Measurements from ENCODE around the gene MRNIP.

Gene MRNIP

DNA sequence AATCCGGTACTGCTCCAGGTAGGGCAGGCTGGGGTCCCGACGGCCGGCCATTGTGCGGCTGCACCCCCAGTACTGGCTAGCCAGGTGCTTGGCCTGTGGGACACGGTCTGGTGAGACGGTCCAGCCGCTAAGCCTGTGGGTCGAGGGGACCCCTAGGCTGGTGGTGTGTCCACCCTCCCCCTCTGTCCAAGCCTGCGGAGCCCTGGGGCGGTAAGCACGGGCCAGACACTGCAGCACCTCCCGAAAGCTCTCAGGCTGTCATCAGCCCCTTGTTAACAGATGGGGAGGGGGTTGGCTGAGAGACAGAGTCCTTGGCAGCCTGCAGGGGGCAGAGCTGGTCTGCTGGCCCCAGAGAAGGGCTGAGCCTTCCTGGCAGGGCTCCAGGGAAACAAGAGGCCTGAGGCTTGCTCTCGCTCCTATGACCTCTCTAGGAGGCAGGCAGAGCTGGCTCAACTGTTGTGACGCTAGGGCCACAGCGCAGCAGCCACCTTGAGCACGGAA, 11.8 kb upstream of the MRNIP start:
- peak; percentile 69 to 81 for DNase-seq

DNA sequence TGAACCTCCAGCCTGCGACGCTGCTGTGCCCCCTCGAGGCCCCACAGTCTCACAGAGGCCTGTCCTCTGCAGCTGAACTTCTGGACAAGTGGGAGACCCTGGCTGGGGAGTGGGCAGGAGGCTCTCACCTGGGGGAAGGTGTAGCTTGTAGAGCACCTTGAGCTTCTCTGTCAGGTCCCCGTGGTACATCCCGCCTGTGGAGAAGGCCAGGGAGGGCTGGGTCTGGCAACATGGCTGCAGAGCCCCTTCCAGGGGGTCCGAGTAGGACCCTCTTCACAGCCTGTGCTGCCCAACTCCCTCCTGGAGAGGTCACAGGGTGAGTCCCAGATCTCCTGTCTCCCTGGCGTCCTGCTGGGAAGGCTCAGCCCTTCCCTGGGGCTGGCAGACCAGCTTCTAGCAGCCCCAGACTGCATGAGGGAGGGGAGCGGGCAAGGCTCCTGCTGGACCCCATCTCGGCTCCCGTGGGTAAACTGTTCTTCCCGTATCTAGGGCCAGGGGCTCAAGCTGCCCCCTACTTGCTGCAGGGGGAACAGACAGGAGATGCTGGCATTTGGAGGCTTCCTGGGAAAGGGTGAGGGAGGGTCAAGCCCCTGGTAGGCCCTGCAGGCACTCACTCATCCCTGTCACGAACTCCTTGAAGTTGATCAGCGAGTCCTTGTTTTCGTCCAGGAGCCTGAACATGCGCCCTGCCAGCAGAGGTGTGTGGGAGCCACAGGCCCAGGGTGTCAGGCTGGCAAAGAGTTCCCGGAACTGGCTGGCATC, 11.2 kb upstream of the MRNIP start:
- no peak for DNase-seq

DNA sequence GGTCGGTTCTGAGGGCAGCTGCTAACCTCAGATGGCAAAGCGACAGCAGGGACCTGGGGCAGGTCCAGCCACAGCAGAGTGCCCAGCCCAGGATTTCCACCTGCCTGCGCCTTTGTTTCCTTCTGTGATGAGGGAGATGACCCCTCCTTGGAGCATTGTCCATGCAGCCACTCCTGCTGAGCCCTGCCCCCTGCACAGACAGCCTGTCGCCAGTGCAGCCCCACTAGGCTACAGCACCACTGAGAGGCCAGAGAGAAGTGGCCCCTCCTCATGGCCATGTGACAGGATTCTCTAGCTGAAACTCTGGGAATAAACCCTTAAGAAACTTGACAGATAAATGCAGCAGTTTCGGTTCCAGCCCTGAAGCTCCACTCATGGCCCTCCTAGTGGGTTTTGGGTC, 10.5 kb upstream of the MRNIP start:
- DNase-seq: no peak

DNA sequence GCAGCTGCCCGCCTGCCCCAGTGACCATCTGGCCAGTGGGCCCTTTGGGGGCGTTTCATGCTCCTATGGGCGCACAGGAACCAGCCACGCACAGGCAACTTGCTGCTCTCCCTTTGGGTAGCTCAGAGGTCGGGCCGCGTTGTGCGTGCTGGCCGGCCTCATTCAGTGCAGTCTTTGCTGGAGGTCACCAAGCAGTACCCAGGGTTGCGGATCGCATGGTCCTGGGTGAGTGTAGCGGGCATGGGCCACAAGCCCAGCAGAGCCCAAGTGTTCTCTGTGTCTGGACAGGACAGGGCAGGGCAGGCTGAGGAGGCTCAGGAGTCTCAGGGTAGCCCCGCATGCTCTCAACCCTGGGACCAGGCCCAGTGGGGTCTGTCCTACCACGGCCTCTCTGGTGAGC, 9.9 kb upstream of the MRNIP start:
- no peak for DNase-seq

DNA sequence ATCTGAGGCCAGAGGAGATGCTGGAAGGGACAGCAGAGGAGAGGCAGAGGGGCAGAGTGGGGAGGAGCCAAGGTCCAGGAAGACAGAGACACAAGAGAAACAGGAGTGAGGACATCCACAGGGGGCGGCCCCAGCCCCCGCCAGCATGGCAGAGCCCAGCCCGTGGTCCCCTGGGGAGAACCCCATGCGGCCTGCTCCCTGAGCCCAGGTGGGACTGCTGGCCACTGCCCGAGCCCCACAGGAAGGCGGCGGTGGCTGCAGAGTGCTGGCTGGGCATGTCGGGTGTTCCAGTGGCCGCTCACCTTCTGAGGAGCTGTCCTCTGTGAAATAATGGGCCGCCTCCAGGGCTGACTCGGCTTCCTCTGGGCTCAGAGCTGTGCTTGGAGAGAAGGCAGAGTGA, 8.9 kb upstream of the MRNIP start:
- DNase-seq: no peak

DNA sequence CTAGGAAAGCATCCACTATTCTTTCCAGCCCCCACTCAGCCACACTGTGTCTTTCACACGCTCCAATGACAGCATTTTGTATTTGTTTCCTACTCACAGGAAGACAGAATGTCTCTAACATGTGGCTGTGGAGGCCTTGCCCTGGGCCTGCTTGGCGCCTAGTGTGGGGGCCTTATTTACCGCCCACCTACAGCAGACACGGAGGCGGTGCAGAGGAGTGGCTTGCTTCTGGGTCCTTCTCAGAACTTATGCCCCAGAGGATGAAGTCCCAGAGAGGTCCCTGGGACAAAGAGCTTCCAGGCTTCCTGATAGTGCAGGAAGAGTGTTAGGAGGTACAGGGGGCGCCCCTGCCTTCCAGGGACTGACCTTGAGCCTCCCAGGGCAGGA, 8.5 kb upstream of the MRNIP start:
- no peak for DNase-seq

DNA sequence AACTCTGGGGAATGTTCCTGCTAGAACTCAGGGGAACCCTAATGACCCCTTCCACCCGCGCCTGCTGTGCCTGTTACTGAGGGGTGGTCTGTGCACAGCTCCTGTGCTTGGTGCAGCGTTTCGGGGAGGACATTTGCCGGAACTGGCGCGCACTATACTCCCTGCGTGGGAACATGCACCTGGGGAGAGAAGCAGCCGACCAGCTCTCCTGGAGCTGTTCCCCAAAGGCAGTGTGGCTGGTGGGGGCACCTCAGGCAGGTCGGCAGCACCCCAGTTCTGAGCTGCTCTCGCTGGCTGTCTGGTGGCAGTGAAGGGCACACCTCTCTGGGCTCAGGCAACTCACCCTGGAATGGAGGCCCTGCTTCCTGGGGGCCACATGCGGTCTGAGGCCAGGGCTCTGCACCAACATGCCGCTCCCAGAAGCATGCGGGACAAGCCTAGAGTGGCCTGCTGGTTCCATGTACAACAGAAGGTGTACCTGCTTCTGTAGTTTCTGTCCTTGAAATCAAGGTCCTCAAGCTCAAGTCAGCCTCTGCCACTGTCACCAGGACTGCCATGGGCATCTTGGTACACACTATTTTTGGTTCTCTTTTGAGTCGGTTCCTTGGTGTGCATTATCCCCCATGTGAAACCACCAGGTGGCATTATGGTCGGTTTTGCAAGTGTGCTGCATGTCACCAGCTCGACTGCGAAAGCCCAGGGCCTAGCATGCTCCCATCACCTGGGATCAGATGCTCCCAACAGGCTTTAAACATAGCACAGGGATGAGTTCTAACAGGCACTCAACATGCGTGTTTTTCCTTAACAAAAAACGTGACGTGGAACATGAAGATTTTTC, 7.8 kb upstream of the MRNIP start:
- DNase-seq: no peak

DNA sequence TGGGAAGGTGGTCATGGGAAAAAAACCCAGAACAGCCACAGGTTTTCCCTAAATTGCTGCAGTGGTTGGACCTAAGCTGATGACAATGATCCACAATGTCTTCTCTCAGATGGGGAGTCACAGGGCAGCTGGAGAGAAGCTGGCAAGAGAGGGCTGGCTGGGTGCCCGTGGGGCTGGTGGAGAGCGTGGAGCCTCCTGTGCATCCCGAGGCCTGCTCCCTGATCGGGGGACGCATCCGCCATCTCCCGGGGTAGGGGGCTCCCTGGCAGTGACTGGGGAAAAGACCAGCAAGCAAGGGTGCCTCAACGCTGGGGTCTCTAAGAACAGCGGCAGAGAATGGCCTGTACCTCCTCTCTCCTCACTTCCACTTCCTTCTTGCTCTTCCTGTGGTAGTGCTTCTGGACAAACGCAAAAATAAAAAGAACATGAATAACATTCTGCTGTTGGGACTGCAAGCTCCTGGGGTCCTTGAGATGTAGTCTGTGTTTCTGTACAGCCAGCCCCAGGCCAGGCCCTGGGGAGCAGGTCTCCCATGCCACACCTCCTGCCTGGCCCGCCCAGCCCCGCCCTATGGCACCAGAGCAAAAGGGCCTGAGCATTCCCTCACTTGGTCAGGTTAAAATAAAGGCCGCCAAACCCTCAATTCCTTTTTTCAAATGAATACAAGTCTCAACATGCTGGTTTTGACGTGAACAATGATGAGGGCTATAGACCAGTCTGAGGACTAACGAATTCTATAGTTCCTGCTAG, 7.0 kb upstream of the MRNIP start:
- no peak for DNase-seq

DNA sequence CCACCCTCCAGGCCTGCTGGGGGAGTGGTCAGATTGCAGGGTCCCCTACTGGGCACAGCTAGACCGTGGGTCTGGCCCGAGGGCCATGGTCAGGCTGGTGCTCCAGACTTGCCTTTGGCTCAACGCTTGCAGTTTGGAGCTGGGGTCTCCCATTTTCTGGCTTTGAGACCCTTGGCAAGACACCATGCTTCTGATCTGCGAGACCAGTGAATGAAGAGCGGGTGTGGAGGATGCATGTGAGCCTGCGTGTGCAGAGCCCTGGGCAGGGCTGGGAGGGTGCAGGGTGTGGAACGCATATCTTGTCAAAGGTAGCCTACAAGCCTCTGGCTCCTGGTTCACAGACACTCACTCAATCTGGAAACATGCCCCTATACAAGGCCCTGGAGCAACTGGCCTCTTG, 6.1 kb upstream of the MRNIP start:
- DNase-seq: no peak

DNA sequence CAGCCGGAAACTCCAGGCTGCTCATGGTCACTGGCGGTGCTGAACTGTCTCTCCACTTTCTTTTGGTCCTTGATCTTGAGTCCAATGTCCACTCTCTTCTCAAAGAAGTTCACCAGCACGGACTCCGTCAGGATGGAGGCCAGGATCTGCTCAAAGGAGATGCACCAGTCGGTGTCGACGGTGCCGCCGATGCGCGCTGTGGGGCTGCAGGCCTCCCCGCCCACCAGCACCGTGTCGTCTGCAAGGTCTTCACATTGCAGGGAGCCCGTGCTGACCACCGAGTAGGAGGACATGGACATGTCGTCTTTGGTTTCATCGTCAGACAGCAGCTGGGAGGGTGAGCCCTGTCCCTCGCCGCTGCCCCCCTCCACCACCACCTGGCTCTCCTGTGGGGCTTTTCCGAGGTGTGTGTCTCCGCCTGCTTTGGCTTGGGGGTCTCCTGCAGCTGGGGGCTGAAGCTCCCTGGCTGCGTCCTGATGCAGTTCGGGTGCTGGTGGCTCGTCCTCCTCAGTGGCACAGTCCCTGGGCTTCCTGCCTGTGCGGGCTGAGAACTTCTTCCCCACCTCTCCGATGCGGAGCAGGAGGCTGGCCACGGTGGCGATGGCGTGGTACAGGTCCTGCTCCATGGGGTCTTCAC, 5.0 kb upstream of the MRNIP start:
- no peak for DNase-seq

DNA sequence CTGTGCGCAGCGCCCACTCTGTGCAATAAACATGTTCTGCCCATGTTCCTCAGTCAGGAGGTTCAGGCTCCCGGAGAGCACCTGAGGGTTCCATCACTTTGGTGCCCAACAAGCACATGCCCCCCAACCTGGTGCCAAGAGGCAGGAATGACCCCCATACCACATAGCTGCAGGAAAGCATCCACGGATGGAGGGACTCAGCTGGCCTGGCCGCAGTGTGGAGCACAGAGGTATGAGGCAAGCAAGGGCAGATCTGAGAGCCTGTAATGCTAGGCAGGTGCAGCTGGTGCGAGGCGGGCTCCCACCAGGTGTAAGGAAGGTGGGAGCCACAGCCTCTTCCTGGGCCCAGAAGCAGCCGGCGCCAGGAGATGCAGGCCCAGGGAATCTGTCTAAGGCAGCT, 4.3 kb upstream of the MRNIP start:
- DNase-seq: no peak

DNA sequence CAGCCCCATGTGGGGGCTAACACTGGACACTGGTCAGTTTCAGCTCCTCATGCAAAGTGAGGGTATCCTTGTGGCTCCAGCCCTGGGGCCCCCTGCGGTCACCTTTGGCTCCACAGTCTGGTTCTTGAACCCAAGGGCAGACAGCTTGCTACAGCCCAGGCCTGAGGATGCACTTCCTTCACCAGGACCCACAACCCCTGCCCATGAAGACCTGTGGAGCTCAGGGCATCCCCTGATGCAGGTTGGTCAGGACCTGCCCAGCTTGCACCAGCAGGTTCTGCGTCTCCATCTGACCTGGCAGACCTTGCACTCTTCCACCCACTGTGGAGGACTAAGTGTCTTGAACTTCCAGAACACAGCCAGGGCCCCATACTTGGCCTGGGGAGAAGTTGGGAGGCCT, 3.7 kb upstream of the MRNIP start:
- DNase-seq: no peak

DNA sequence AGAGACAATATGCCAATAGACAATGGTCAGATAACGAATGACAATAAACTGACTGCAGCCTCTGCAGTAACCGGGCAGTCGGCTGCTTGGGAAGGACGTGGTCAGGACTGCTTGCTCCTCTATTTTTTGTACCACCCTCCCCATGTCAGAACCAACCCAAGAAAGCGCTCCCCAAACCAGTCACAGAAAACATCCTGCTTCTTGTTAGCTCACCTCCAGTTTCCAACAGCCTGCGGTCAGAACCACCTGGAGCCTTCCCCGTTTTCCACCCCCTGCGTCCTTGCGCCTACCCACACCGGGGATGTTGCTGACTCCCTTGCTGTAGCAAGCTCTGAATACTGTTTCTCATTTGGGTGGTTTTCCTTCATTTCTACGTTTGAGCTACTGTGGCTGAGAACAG, 1.7 kb upstream of the MRNIP start:
- DNase-seq: no peak

DNA sequence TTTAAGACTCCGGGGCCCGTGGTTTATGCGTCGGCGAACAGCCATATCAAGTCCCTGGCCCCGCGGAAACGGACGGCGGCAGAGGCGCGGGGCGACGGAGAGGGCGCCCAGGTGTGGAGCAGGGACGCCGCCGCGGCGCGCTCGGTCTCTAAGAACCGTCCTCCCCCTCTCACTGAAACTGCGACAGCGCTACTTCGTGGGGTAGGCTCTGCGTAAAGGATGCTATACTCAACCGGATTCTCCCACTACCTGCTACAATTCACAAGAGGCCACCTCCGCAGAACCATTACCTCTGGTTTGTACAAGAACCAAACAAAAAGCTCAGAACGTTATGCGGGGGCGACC, 404 bp downstream of the MRNIP start:
- DNase-seq: peak in 1 of 2 experiments; percentile 60

DNA sequence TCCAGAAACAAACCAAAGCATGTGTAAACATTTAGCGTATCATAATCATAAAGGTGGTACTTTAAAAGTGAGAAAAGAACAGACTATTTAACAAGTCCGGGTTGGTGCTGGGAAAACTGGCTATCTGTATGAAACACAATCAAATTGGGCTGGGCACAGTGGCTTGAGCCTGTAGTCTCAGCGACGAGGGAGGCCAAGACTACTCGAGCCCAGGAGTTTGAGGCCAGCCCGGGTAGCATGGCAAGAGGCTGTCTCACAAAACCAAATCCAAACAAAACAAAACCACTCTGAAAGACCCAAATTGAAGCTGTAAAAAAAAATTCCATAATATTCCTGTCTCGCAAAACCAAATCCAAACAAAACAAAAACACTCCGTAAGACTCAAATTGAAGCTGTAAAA, 4.3 kb downstream of the MRNIP start:
- no peak for DNase-seq

DNA sequence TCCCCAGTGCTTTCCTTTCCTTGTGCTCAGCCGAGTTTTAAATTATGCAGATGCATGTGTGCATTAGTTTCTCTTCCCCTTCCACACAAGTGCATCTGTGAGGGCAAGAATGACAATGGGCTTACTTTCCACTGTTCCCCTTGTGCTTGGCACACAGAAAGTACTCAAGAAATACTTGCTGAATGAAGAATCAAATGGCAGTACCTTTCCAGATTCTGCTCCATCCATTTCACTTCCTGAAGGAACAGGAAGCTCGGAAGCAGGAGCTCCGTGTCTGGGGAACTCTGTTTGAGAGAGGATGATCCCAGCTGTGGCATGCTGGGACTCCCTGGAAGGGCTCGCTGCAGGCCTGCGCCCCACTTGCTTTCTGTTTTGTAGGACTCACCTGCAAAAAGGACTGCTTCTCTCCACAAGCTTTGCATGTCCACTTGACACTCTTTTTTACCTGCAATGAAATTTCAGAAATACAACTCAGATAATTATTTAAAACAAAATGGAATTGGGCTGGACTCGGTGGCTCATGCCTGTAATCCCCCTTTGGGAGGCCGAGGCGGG, 5.5 kb downstream of the MRNIP start:
- no peak for DNase-seq

DNA sequence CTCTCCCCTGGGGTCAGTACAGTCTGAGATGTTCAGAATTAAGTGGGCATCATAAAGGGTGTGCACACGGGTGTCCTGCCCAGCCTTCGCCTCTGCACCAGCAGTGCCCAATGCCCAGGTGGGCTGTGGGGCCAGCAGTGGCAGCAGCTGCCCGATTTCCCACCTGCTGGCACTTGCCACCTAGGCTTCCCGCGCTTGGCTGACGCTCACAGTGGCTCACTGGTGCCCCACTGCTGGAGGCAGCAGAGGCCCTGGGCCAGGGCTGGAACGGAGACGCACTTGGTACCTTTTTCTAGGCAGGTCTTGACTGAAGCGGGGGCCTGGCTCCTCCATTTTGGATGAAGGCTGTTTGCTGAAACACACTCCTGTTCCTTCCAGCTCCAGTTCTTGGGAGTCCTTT, 17.0 kb downstream of the MRNIP start:
- DNase-seq: no peak

DNA sequence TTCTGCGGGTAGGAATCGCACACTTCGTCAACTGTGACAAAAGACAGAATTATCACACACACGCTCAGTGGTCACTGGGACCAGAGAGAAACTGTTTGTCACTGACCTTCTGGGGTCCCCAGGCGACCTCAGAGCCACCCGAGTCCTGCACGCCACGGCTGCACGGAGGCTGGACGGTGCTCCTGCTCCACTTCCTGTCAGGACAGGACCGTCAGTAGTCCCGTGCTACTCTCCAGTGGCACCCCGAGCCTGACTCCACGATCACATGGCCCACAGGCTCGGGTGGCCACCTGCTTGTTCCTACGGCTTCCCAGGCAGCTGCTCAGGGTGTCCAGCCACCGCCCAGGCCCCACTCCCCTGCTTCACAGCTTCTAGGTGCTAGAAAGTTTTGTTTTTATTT, 17.9 kb downstream of the MRNIP start:
- DNase-seq: no peak

DNA sequence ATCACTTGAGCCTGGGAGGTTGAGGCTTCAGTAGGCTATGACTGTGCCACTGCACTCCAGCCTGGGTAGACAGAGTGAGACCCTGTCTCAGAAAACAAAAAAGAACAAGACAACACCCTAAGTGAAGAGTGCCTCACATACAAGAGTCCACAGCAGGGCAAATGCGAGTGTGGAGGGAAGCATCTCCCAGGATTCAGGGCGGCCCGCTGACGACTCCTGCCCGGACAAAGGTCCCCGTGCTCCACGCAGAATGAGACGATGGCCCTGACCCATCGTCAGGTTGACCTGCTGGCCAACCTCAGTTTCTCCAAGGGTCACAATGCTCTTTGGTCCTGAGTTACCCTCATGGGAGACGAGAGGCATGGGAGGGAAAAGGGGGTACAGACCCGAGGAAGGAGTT, 18.3 kb downstream of the MRNIP start:
- DNase-seq: no peak

DNA sequence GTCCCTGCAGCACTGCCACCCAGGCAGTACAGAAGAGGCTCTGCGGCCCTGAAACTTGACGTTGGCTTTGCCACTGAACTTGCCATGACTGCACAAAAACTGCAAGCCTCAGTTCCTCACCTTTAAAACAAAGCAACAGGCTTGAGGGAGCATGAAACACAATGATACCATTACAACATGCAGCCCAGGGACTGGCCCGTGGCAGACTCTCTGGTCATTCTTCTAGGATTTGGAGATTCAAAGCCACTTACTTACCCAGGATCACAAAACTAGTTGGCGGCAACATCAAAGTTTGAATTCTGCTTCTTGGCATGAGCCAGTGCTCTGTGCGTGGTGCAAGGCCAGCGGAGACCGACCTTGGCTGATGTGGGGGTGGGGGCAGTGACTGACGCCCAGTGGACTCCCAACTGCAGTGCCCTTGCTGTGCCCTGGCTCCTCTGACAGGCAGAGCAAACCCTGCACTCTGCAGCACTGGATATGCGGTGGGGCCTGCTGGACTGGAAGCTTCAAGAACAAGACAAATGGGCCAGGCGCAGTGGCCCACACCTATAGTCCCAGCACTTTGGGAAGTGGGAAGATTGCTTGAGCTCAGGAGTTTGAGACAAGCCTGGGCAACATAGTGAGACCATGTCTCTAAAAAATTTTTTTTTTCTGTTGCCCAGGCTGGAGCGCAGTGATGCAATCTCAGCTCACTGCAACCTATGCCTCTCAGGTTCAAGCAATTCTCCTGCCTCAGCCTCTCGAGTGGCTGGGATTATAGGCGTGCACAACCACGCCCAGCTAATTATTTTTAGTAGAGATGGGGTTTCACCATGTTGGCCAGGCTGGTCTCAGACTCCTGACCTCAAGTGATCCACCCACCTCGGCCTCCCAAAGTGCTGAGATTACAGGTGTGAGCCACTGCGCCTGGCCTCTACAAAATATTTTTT, 19.0 kb downstream of the MRNIP start:
- DNase-seq: no peak

DNA sequence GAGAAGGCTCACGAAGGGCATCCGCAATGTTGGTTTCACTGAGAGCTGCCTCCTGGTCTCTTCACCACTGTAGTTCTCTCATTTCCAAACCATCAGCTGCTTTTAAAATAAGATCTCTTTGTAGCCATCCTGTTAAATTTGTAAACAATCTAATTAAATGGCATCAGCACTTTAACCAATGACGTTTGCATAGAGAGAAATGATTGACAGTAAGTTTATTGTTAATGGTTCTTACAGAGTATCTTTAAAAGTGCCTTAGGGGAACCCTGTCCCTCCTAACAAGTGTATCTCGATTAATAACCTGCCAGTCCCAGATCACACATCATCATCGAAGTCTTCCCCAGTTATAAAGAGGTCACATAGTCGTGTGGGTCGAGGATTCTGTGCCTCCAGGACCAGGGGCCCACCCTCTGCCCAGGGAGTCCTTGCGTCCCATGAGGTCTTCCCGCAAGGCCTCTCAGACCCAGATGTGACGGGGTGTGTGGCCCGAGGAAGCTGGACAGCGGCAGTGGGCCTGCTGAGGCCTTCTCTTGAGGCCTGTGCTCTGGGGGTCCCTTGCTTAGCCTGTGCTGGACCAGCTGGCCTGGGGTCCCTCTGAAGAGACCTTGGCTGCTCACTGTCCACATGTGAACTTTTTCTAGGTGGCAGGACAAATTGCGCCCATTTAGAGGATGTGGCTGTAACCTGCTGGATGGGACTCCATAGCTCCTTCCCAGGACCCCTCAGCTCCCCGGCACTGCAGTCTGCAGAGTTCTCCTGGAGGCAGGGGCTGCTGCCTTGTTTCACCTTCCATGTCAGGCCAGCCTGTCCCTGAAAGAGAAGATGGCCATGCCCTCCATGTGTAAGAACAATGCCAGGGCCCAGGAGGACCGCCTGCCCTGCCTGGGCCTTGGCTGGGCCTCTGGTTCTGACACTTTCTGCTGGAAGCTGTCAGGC, 21.3 kb downstream of the MRNIP start:
- DNase-seq: no peak

Data from SHP77 (cell line).